Fibroblast of lung (primary cell): Measurements from ENCODE around the gene RHBDD3. TPM values are rescaled to one million over a fixed set of nuclear protein-coding genes. Genes with fewer than 3 reads are reported as not detected.
"Not testable (repeated sequence)": the region's sequence is repeated elsewhere in the genome, so short reads cannot be mapped to it uniquely, and the experiment has no call there.

Experiments
- DNase-seq, 2 donors: peaks; one replicate each; pipeline versions ENCODE4 v3.0.0 to v3.0.0-alpha.2; 2010; ENCODE audit warnings: low read depth in 2 of 2
- H2AFZ ChIP-seq: 2 replicates; pipeline ENCODE4 v1.5.1; 2012; ENCODE audit warnings: low read length, control low read depth, inconsistent platforms
- H3K27ac ChIP-seq: 2 replicates; pipeline ENCODE4 v1.5.1; 2011; ENCODE audit warnings: low read length, control low read depth; ENCODE audit not compliant: insufficient read depth
- H3K27me3 ChIP-seq: 2 replicates; pipeline ENCODE4 v1.5.1; 2011; ENCODE audit warnings: mild to moderate bottlenecking, low read length; ENCODE audit not compliant: control insufficient read depth, insufficient read depth
- H3K36me3 ChIP-seq: 2 replicates; pipeline ENCODE4 v1.5.1; 2011; ENCODE audit warnings: low read length; ENCODE audit not compliant: control insufficient read depth, insufficient read depth
- H3K4me1 ChIP-seq: 2 replicates; pipeline ENCODE4 v1.5.1; 2011; ENCODE audit warnings: low read length; ENCODE audit not compliant: control insufficient read depth, insufficient read depth; ENCODE audit errors: extremely low read depth
- H3K4me2 ChIP-seq: 2 replicates; pipeline ENCODE4 v1.5.1; 2011; ENCODE audit warnings: low read length, control low read depth; ENCODE audit not compliant: insufficient read depth; ENCODE audit errors: extremely low read depth
- H3K4me3 ChIP-seq, 4 experiments: fragments of 200-600 bp in 1 of 4; sonication (generic) in 1 of 4; replicated peaks in 1 of 4; 2 replicates each; pipeline ENCODE4 v1.5.1; 2011 to 2016; ENCODE audit warnings: low read length in 4 of 4, low read depth in 3 of 4, mild to moderate bottlenecking in 3 of 4, control low read depth in 2 of 4, inconsistent platforms in 1 of 4, mixed read lengths in 1 of 4; ENCODE audit not compliant: insufficient read depth in 1 of 4; ENCODE audit errors: control extremely low read depth in 1 of 4
- H3K79me2 ChIP-seq: 2 replicates; pipeline ENCODE4 v1.5.1; 2012; ENCODE audit warnings: mild to moderate bottlenecking, low read length, inconsistent platforms; ENCODE audit not compliant: control insufficient read depth, insufficient read depth
- H3K9ac ChIP-seq: 2 replicates; pipeline ENCODE4 v1.5.1; 2011; ENCODE audit warnings: mild to moderate bottlenecking, low read length, control low read depth; ENCODE audit not compliant: insufficient read depth
- H3K9me3 ChIP-seq: 2 replicates; pipeline ENCODE4 v1.5.1; 2012; ENCODE audit warnings: low read depth, low read length; ENCODE audit not compliant: control insufficient read depth, insufficient read depth
- H4K20me1 ChIP-seq: 2 replicates; pipeline ENCODE4 v1.5.1; 2011; ENCODE audit warnings: low read length; ENCODE audit not compliant: control insufficient read depth, insufficient read depth; ENCODE audit errors: extremely low read depth
- EZH2 ChIP-seq: IDR thresholded peaks from 2 replicates; pipeline ENCODE4 v1.5.1; 2012; ENCODE audit warnings: low read length, control low read depth, mild to moderate bottlenecking; ENCODE audit errors: missing control alignments
- polyA plus RNA-seq, 2 donors: library from polyadenylated mRNA; depleted of rRNA in 1 of 2; stranded (reverse) in 1 of 2; unstranded in 1 of 2; fragments of >200 nt; gene quantifications; 2 replicates each; pipeline ENCODE4 v1.2.1, GENCODE V29; 2011 to 2012; ENCODE audit warnings: missing spikeins in 1 of 2
- total RNA-seq: library from RNA; depleted of rRNA; stranded (reverse); fragments of >200 nt; gene quantifications from 2 replicates; pipeline ENCODE4 v1.2.1, GENCODE V29; 2014
- TF ChIP-seq, protein P1 (sequence below), 2 donors: IDR thresholded peaks in 1 of 2; conservative IDR thresholded peaks in 1 of 2; 1 replicate in 1 of 2; 2 replicates in 1 of 2; pipeline ENCODE4 v1.5.1; 2011 to 2012; ENCODE audit warnings: low read length in 2 of 2, control low read depth in 1 of 2, inconsistent platforms in 1 of 2, low read depth in 1 of 2, mild to moderate bottlenecking in 1 of 2

Gene RHBDD3
- total and polyA plus RNA-seq, 2 donors (not counting 1 experiment from before 2014, with no cell fraction given) = 7.2 to 20.6 TPM

DNA sequence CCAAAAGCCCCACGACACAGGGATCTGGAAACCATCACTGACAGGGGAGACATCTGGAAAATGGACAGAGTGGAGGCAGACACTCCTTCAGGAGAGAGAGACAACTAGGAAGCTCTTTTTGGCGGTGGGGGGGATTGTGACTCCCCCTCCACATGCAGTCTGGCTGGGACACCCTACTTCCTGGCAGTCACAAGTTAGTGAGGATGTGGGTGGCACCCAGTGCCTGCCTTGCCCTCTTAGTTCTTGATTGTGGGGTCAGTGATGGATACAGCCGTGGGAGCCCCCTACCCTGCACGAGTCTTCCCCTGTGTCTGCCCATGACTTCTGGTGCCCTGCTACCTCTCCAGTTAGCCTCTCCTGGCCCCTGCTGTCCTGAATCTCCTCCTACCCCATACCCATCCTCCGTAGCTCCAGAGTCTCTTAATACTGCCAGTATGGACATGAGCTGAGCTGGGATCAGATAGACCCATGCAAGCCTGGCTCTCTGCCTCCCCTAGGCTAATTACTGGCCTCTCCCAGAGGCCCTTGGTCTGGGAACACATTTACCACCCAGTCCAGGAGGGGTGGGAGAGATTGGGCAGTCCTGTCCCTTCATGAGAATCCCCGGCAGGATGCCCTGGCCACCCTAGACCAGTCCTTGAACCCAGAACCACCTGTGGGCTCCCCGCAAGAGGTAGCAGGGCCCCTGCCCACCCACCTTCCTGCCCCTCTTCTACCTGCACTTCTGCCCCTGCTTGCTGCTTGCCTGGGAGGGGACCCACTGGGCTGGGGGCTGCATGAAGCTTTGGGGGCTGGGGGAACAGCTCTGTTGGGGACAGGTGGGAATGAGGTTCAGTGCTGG is 22.8 kb downstream of the RHBDD3 start:
- no peaks in the 10 kb centered on the region for H3K79me2 ChIP-seq
- H2AFZ ChIP-seq = no peak overlapping the region
- H3K27me3 ChIP-seq = peaks cover 2% of the 10 kb centered on the region
- no peaks in the 10 kb centered on the region for H4K20me1 ChIP-seq
- no peak overlapping the region for H3K9ac ChIP-seq
- H3K36me3 ChIP-seq = no peaks in the 10 kb centered on the region
- H3K4me1 ChIP-seq = no peaks in the 10 kb centered on the region
- DNase-seq = no peak
- H3K27ac ChIP-seq = no peak overlapping the region
- TF ChIP-seq EZH2 = no peak
- TF ChIP-seq, protein P1, sequence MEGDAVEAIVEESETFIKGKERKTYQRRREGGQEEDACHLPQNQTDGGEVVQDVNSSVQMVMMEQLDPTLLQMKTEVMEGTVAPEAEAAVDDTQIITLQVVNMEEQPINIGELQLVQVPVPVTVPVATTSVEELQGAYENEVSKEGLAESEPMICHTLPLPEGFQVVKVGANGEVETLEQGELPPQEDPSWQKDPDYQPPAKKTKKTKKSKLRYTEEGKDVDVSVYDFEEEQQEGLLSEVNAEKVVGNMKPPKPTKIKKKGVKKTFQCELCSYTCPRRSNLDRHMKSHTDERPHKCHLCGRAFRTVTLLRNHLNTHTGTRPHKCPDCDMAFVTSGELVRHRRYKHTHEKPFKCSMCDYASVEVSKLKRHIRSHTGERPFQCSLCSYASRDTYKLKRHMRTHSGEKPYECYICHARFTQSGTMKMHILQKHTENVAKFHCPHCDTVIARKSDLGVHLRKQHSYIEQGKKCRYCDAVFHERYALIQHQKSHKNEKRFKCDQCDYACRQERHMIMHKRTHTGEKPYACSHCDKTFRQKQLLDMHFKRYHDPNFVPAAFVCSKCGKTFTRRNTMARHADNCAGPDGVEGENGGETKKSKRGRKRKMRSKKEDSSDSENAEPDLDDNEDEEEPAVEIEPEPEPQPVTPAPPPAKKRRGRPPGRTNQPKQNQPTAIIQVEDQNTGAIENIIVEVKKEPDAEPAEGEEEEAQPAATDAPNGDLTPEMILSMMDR (conservative IDR thresholded peaks at IDR 0.05 in 1 of 2, IDR thresholded peaks at IDR 0.05 in 1 of 2; ENCODE audit: low read depth in 1 of 2, low read length in 2 of 2) = no peak
- no peak overlapping the region for H3K4me3 ChIP-seq
- no peaks in the 10 kb centered on the region for H3K9me3 ChIP-seq
- no peak overlapping the region for H3K4me2 ChIP-seq

DNA sequence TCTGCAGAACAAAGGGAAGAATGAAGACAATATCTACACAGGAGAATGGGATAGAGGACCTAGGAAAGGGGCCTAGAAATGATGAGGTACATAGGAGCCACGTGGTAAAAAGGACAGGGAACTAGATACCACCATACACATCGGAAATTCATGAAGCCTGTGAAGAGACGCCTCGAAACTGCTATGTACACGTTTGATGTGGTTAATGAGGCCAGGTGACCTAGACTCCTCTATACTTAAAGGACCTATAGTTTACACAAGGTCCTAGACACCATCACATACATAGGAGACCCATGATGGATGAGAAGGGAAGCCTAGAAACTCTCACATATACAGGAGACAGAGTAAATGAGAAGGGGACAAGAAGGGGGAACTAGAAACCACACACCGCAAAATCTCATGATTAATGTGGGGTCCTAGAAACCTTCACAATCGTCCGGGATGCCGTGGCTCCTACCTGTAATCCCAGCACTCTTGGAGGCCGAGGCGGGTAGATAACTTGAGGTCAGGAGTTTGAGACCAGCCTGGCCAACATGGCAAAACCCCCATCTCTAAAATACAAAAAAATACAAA is 23.8 kb downstream of the RHBDD3 start:
- Histone ChIP-seq H3K36me3 (no peaks in the 10 kb centered on the region), H2AFZ (no peak overlapping the region), H3K4me3 (no peak overlapping the region), H3K79me2 (no peaks in the 10 kb centered on the region), H3K27ac (no peak overlapping the region), H4K20me1 (no peaks in the 10 kb centered on the region), H3K9ac (no peak overlapping the region), H3K9me3 (no peaks in the 10 kb centered on the region), H3K27me3 (peaks cover 2% of the 10 kb centered on the region), H3K4me2 (no peak overlapping the region), H3K4me1 (no peaks in the 10 kb centered on the region)
- no peak for TF ChIP-seq EZH2
- TF ChIP-seq, protein P1 (conservative IDR thresholded peaks at IDR 0.05 in 1 of 2, IDR thresholded peaks at IDR 0.05 in 1 of 2; ENCODE audit: low read depth in 1 of 2, low read length in 2 of 2) = no peak
- no peak for DNase-seq

DNA sequence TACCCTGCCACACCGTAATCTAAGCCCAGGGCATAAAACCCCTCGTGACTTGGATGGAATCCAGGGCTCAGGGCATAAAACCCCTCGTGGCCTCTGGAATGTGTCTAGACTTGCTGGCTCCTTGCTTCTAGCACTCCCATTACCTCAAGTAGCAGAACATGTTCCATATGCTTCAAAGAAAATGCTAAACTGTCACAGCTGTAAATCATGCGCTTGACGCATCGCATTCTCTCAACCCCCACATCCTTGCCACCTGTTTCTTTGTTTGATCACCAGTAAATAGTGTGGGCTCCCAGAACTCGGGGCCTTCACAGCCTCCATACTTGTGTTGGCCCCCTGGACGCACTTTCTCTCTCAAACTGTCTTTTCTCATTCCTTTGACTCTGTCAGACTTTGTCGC is 27.3 kb downstream of the RHBDD3 start:
- not testable (repeated sequence) for H3K27ac ChIP-seq, H3K36me3 ChIP-seq, H3K4me3 ChIP-seq, H4K20me1 ChIP-seq, H2AFZ ChIP-seq, H3K27me3 ChIP-seq, H3K9ac ChIP-seq, H3K4me1 ChIP-seq, H3K4me2 ChIP-seq, H3K9me3 ChIP-seq, H3K79me2 ChIP-seq, DNase-seq
